ENCODE data around the gene MLIP.

DNA sequence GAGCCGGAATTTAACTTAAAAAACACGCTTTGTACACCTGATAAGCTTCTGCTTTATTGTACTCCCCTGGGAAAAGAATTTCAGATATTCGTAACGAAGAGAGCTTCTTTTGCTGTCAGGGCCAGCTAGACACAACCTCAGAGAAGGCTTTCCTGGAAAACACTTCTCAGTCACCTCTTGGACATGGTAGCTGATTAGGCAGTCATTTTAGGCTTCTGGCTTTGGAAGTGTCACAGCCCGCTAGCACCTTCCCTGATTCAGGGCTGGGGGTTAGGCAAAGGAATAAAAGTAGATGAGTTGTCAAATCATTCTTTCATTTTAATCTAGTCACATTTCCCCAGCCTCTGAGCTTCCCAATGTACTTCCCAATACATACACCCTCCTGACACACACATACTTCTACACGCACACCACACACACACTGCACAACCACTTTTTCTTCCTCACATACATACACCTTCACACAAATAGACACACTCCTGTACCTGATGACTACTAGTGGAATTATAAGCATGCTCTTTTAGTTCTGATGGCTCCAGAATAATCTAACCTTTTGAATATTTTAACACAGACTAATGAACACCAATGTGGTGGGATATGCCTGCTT, 162.1 kb downstream of the MLIP start:
- TF ChIP-seq ZBTB33 (IDR thresholded peaks at IDR 0.05; ENCODE audit: extremely low read depth, insufficient replicate concordance, low read length) = no peak
- TF ChIP-seq POLR2AphosphoS5 (IDR thresholded peaks at IDR 0.05; ENCODE audit: low read depth, low read length) = no peak
- TF ChIP-seq CEBPB (IDR thresholded peaks at IDR 0.05; ENCODE audit: low read depth) = no peak
- no peak for TF ChIP-seq EZH2 (IDR thresholded peaks at IDR 0.05)
- TF ChIP-seq CTCF (IDR thresholded peaks at IDR 0.05 in 2 of 3, conservative IDR thresholded peaks at IDR 0.05 in 1 of 3; ENCODE audit: borderline replicate concordance in 1 of 3, insufficient read depth in 1 of 3, low read depth in 2 of 3, low read length in 2 of 3) = no peak
- no peak for TF ChIP-seq JUND (IDR thresholded peaks at IDR 0.05)
- no peak for TF ChIP-seq YY1 (IDR thresholded peaks at IDR 0.05; ENCODE audit: extremely low read depth, insufficient replicate concordance, low read depth, low read length)
- no peak for TF ChIP-seq POLR2A (IDR thresholded peaks at IDR 0.05; ENCODE audit: borderline replicate concordance, extremely low read depth, insufficient read depth, insufficient read length)
- no peak for TF ChIP-seq SRF (IDR thresholded peaks at IDR 0.05; ENCODE audit: low read depth)
- TF ChIP-seq ZNF274 (IDR thresholded peaks at IDR 0.05; ENCODE audit: low read depth, low read length) = no peak
- no peak for TF ChIP-seq MAX (IDR thresholded peaks at IDR 0.05)
- TF ChIP-seq EZH2phosphoT487 (IDR thresholded peaks at IDR 0.05; ENCODE audit: borderline replicate concordance) = no peak
- TF ChIP-seq REST (IDR thresholded peaks at IDR 0.05; ENCODE audit: low read depth) = no peak

Measured in HCT116 (cell line).